HTR-8/SVneo (cell line): ENCODE results near the gene COPS3.
"Not testable (repeated sequence)": the region's sequence is repeated elsewhere in the genome, so short reads cannot be mapped to it uniquely, and the experiment has no call there.

Experiments
- DNase-seq: peaks from one replicate; pipeline ENCODE4 v3.0.0; 2011; ENCODE audit warnings: low spot score, mixed read lengths; ENCODE audit not compliant: insufficient read length
- FAIRE-seq: peaks from 2 replicates; lab custom pipeline; 2011; peaks lifted over from hg19 to GRCh38; lab: Jason Lieb, UNC

COPS3 gene

GRCh38 chr17:17303010-17303846 lies 22.2 kb upstream of the COPS3 start, which contains the start of gene NT5M:
NT5M (plus strand) TSS chr17:17303373; CDS start chr17:17303551, 178 bp downstream.
- FAIRE-seq: peak; percentile 62
- DNase-seq: peak; percentile 93

- not testable (repeated sequence) for DNase-seq, FAIRE-seq
These were observed 20.6 kb upstream of the COPS3 start for GRCh38 chr17:17301659-17302058.

GRCh38 chr17:17300624-17301568 lies 19.9 kb upstream of the COPS3 start:
- DNase-seq (no peak), FAIRE-seq (peak; percentile 51)

GRCh38 chr17:17298108-17298507 lies 17.1 kb upstream of the COPS3 start:
- FAIRE-seq: no peak

GRCh38 chr17:17297217-17297616 lies 16.2 kb upstream of the COPS3 start:
- no peak for FAIRE-seq

More at GRCh38 chr17:17298108-17298507, 17.1 kb upstream of the COPS3 start:
- no peak for DNase-seq

GRCh38 chr17:17295141-17295540 lies 14.1 kb upstream of the COPS3 start:
- DNase-seq (no peak), FAIRE-seq (no peak)

More at GRCh38 chr17:17297217-17297616, 16.2 kb upstream of the COPS3 start:
- DNase-seq: no peak

GRCh38 chr17:17289701-17290100 lies 8.7 kb upstream of the COPS3 start:
- DNase-seq (no peak), FAIRE-seq (peak; percentile 76)

- FAIRE-seq (no peak), DNase-seq (no peak)
These were observed 8.0 kb upstream of the COPS3 start for GRCh38 chr17:17289086-17289485.

- DNase-seq (no peak), FAIRE-seq (no peak)
These were observed 4.9 kb upstream of the COPS3 start for GRCh38 chr17:17285951-17286350.

- no peak for FAIRE-seq
These were observed 1.7 kb downstream of the COPS3 start for GRCh38 chr17:17279316-17279715.

GRCh38 chr17:17277431-17277830 lies 3.6 kb downstream of the COPS3 start:
- FAIRE-seq, DNase-seq: not testable (repeated sequence)

More at GRCh38 chr17:17279316-17279715, 1.7 kb downstream of the COPS3 start:
- no peak for DNase-seq

- DNase-seq: no peak
- FAIRE-seq: no peak
These were observed 5.1 kb downstream of the COPS3 start for GRCh38 chr17:17275971-17276370.

- DNase-seq (no peak), FAIRE-seq (no peak)
These were observed 10.9 kb downstream of the COPS3 start for GRCh38 chr17:17269926-17270773.

- FAIRE-seq: no peak
These were observed 16.6 kb downstream of the COPS3 start for GRCh38 chr17:17264430-17264829.

GRCh38 chr17:17258998-17259397 lies 22.0 kb downstream of the COPS3 start:
- DNase-seq: no peak
- FAIRE-seq: no peak

More at GRCh38 chr17:17264430-17264829, 16.6 kb downstream of the COPS3 start:
- no peak for DNase-seq

GRCh38 chr17:17258011-17258410 lies 23.0 kb downstream of the COPS3 start:
- DNase-seq: no peak
- no peak for FAIRE-seq

GRCh38 chr17:17256316-17256715 lies 24.7 kb downstream of the COPS3 start:
- FAIRE-seq: no peak
- no peak for DNase-seq

- not testable (repeated sequence) for DNase-seq, FAIRE-seq
These were observed 25.4 kb downstream of the COPS3 start for GRCh38 chr17:17255689-17256088.

- FAIRE-seq (no peak), DNase-seq (no peak)
These were observed 27.0 kb downstream of the COPS3 start for GRCh38 chr17:17254036-17254435.

- FAIRE-seq: no peak
- no peak for DNase-seq
These were observed 27.6 kb downstream of the COPS3 start for GRCh38 chr17:17253406-17253805.
